ENCODE results near the gene CASZ1. TPM values are rescaled to one million over a fixed set of nuclear protein-coding genes. Genes with fewer than 3 reads are reported as not detected.

Gene CASZ1
- total RNA-seq, 6 donors from 2014 or later = 39.7 to 112 (median 60.8) TPM

DNA sequence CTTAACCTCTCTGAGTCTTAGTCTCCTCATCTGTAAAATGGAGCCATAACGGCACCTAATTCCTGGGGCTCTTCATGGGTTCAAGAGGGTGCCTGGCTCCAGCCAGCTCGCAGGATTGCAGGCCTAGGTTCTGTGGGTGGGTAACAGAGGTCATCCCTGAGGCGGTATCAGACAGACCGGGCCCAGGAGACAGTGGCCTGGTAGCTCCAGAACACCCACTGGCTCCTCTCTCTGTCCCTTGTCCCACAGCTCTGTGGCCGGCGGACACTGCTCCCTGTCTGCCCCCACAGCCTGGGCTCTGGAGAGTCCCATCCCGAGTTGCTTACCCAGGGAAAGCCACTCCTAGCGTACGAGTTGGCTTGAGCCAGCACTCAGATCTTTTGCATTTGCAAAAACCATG lies 171.4 kb downstream of the CASZ1 start:
- Histone ChIP-seq H3K4me1 (peaks cover 0 to 7% (median 3%) of the 10 kb centered on the region in 4 donors), H3K27ac (no peak overlapping the region), H3K36me3 (peaks cover 0 to 43% (median 18%) of the 10 kb centered on the region in 4 donors), H3K27me3 (no peaks in the 10 kb centered on the region), H3K4me3 (no peak overlapping the region), H3K9me3 (no peaks in the 10 kb centered on the region)
- TF ChIP-seq, protein P1, sequence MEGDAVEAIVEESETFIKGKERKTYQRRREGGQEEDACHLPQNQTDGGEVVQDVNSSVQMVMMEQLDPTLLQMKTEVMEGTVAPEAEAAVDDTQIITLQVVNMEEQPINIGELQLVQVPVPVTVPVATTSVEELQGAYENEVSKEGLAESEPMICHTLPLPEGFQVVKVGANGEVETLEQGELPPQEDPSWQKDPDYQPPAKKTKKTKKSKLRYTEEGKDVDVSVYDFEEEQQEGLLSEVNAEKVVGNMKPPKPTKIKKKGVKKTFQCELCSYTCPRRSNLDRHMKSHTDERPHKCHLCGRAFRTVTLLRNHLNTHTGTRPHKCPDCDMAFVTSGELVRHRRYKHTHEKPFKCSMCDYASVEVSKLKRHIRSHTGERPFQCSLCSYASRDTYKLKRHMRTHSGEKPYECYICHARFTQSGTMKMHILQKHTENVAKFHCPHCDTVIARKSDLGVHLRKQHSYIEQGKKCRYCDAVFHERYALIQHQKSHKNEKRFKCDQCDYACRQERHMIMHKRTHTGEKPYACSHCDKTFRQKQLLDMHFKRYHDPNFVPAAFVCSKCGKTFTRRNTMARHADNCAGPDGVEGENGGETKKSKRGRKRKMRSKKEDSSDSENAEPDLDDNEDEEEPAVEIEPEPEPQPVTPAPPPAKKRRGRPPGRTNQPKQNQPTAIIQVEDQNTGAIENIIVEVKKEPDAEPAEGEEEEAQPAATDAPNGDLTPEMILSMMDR (IDR thresholded peaks at IDR 0.05) = no peak
- no peak for TF ChIP-seq POLR2AphosphoS5 (IDR thresholded peaks at IDR 0.05)
- no peak for TF ChIP-seq EP300 (IDR thresholded peaks at IDR 0.05)
- TF ChIP-seq POLR2A (IDR thresholded peaks at IDR 0.05) = no peak
- 88 to 97% methylated on average over 5 to 9 of the region's 9 CpGs for WGBS, 2 donors
- ATAC-seq (ENCODE audit: low FRiP score in 2 of 2) (no peak), DNase-seq (peak in 1 of 2 donors; percentile 20)

DNA sequence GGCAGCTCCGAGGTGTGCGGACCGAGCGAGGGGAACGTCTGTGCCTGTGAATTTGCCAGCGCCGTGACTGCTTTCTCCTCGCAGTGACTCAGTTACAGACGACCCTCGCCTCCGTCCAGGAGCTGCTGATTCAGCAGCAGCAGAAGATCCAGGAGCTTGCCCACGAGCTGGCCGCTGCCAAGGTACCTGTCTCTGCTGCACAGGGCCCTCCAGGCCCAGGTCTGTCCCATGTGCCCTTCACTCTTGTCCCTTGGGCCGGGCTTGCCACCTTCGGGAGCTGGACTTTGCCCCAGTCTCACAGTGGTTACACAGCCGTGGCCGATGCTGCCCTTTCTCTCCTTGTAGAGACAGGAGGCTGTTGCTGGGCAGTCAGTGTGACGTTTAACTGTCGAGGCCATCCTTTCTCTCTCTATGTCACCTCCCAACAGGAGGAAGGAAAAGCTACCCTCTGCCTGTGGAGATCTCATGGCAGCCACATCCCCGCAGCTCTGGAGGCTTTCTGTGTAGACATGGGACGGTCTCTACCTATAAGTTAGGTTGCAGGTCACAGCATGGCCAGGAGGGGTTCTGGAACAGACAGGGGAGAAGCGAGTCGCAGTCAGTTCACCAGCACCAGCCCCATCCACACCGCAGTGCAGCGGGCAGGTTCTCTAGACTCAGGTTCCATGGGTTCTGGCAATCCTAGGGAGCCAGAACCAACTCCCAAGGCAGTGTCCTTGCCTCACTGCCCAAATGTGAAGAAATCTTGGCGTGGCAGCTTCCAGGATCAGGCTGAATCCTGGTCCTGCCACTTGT lies 172.0 kb downstream of the CASZ1 start:
- Histone ChIP-seq H3K4me1 (peaks cover 0 to 7% (median 3%) of the 10 kb centered on the region in 4 donors), H3K27ac (no peak overlapping the region), H3K4me3 (no peak overlapping the region), H3K36me3 (peaks cover 0 to 37% (median 13%) of the 10 kb centered on the region in 4 donors), H3K27me3 (no peaks in the 10 kb centered on the region), H3K9me3 (no peaks in the 10 kb centered on the region)
- TF ChIP-seq, protein P1 (IDR thresholded peaks at IDR 0.05) = no peak
- no peak for TF ChIP-seq POLR2AphosphoS5 (IDR thresholded peaks at IDR 0.05)
- no peak for TF ChIP-seq POLR2A (IDR thresholded peaks at IDR 0.05)
- no peak for TF ChIP-seq EP300 (IDR thresholded peaks at IDR 0.05)
- 94 to 98% methylated on average over 20 to 26 of the region's 26 CpGs for WGBS, 2 donors
- ATAC-seq (ENCODE audit: low FRiP score in 2 of 2) (no peak), DNase-seq (peak in 1 of 2 donors; percentile 7)

DNA sequence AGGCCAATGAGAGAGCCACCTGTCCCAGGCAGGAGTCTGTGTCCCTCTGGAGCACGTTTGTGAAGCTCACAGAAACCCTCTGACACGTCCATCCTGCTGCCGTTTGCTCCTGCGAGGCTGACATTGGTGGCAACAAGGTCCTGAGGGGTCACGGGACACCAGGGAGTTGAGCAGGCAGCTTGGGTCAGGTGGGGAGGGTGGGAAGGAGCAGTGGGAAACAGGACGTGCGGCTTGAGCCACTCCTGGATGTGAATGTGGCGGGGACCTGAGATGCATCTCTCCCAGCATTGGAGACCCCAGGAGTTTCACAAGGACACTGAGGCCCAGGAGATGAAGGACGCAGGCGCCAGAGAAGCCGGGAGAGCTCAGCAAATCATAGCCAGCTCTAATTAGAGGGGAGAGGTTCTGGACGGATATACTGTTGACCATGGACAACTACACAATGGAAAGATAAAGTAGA lies 172.7 kb downstream of the CASZ1 start:
- no peak overlapping the region for H3K27ac ChIP-seq
- H3K36me3 ChIP-seq = peaks cover 0 to 31% (median 12%) of the 10 kb centered on the region in 4 donors
- no peak overlapping the region for H3K4me3 ChIP-seq
- DNase-seq = no peak
- H3K9me3 ChIP-seq = no peaks in the 10 kb centered on the region
- peaks cover 0 to 7% (median 1%) of the 10 kb centered on the region in 4 donors for H3K4me1 ChIP-seq
- TF ChIP-seq POLR2AphosphoS5 (IDR thresholded peaks at IDR 0.05) = no peak
- TF ChIP-seq POLR2A (IDR thresholded peaks at IDR 0.05) = no peak
- no peak for TF ChIP-seq EP300 (IDR thresholded peaks at IDR 0.05)
- TF ChIP-seq, protein P1 (IDR thresholded peaks at IDR 0.05) = no peak
- no peak for ATAC-seq (ENCODE audit: low FRiP score in 2 of 2)
- no peaks in the 10 kb centered on the region for H3K27me3 ChIP-seq
- WGBS, 2 donors = 92 to 94% methylated on average over 12 of the region's 12 CpGs

DNA sequence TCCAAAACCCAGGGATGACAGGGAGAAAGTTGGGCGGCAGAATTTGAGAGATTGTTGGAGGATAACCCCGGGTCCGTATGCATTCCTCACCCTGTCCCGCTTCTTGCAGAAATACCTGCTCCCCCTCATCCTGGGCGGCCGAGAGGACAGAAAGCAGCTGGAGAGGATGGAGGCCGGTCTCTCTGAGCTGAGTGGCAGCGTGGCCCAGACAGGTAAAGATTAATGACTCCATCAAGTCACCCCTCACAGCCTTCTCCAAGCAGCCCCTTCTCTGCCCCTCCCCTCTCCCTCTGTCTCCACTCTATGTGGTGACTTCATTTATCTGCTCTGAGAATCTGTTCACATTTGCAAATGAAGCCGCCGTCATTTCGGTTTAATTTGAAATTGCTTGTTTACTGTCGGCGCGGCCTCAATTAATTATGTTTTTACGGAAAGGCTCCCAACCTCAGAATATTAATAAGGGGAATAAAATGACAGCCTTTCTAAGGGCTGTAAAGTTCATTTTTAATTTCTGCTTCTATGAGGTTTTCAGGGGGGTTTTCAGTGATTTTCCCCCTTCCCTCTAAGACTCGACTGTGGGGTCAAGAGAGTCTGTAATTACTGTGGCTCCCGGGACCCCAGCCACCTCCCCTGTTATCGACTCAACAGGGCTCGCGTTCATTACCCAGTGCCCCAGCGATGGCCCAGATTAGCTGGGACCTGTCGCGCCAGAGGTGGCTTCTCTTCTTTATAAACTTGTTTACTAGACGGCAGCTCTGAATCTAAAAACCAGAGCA lies 173.3 kb downstream of the CASZ1 start:
- ATAC-seq (ENCODE audit: low FRiP score in 2 of 2) (no peak), DNase-seq (peak in 1 of 2 donors; percentile 10)
- Histone ChIP-seq H3K27me3 (no peaks in the 10 kb centered on the region), H3K4me3 (no peak overlapping the region), H3K36me3 (peaks cover 0 to 33% (median 13%) of the 10 kb centered on the region in 4 donors), H3K27ac (no peak overlapping the region), H3K4me1 (peaks cover 0 to 3% (median 0%) of the 10 kb centered on the region in 4 donors), H3K9me3 (no peaks in the 10 kb centered on the region)
- TF ChIP-seq EP300 (IDR thresholded peaks at IDR 0.05) = no peak
- TF ChIP-seq, protein P1 (IDR thresholded peaks at IDR 0.05) = no peak
- TF ChIP-seq POLR2AphosphoS5 (IDR thresholded peaks at IDR 0.05) = no peak
- no peak for TF ChIP-seq POLR2A (IDR thresholded peaks at IDR 0.05)
- WGBS, 2 donors = 94 to 95% methylated on average over 24 of the region's 24 CpGs
